Heart left ventricle (tissue), 16 donors: ENCODE data around the gene NSD1. TPM values are rescaled to one million over a fixed set of nuclear protein-coding genes. Genes with fewer than 3 reads are reported as not detected.
A peak's percentile ranks its signal among the peaks of the same experiment; 100 is the strongest.

Experiments used
- ATAC-seq, 4 donors: fragments of 200-7000 bp; cut with Tn5 transposase; one replicate each; pipeline ENCODE4 v1.9.1; 2020 to 2022; ENCODE audit warnings: moderate library complexity in 4 of 4, mild to moderate bottlenecking in 3 of 4, moderate number of reproducible peaks in 1 of 4
- DNase-seq, 5 donors: peaks; one replicate each; pipeline ENCODE4 v3.0.0-alpha.2; 2020
- H3K27ac ChIP-seq, 12 donors: fragments of 200-600 bp; sonication (generic) in 4 of 12; one replicate each; pipeline versions ENCODE4 v1.5.0 to v1.8.0; 2016 to 2022; ENCODE audit warnings: mild to moderate bottlenecking in 2 of 12
- H3K27me3 ChIP-seq, 9 donors: fragments of 200-600 bp; sonication (generic) in 2 of 9; one replicate each; pipeline versions ENCODE4 v1.5.1 to v1.8.0; 2016 to 2022; ENCODE audit warnings: mild to moderate bottlenecking in 3 of 9
- H3K36me3 ChIP-seq, 9 donors: fragments of 200-600 bp; sonication (generic) in 2 of 9; one replicate each; pipeline versions ENCODE4 v1.5.0 to v1.8.0; 2018 to 2022; ENCODE audit warnings: mild to moderate bottlenecking in 2 of 9
- H3K4me1 ChIP-seq, 12 donors: fragments of 200-600 bp; sonication (generic) in 4 of 12; one replicate each; pipeline versions ENCODE4 v1.5.0 to v1.8.0; 2016 to 2022; ENCODE audit warnings: mild to moderate bottlenecking in 3 of 12
- H3K4me3 ChIP-seq, 12 donors: fragments of 200-600 bp; sonication (generic) in 4 of 12; one replicate each; pipeline versions ENCODE4 v1.5.0 to v1.8.0; 2017 to 2022; ENCODE audit warnings: mild to moderate bottlenecking in 9 of 12, moderate library complexity in 4 of 12
- H3K9me3 ChIP-seq, 12 donors: fragments of 200-600 bp; sonication (generic) in 4 of 12; one replicate each; pipeline versions ENCODE4 v1.5.0 to v1.8.0; 2016 to 2022; ENCODE audit warnings: mild to moderate bottlenecking in 1 of 12
- POLR2A ChIP-seq, 2 donors: fragments of 450-650 bp; IDR thresholded peaks; one replicate each; pipeline ENCODE4 v1.6.1; 2017; ENCODE audit warnings: antibody characterized with exemption in 2 of 2, mild to moderate bottlenecking in 2 of 2, moderate library complexity in 2 of 2
- WGBS, 4 donors: extraction: QIAGEN DNeasy Blood & Tissue Kit in 2 of 4; methylation state at CpG; one replicate each; pipeline versions ENCODE4 v1.1.5 to v1.1.7; 2013 to 2018; 5-methylcytosine and 5-hydroxymethylcytosine counted together
- intact Hi-C, 10 donors: fragments of 100-400 bp; cut with DNase I; formaldehyde crosslinking; loops; one replicate each; pipeline versions ENCODE4 v1.11.1 to v1.14.2; 2022
- polyA plus RNA-seq, 2 donors: library from polyadenylated mRNA; stranded (reverse); fragments of 200-250 nt; gene quantifications; one replicate each; pipeline ENCODE4 v1.2.3, GENCODE V29; 2013
- total RNA-seq, 9 donors: library from RNA; depleted of rRNA in 2 of 9; stranded (reverse); fragments of >200 nt in 2 of 9; fragmentation: NEBNext Ultra II Directional in 3 of 9; extraction: Animal tissue kit (Norgen Biotek cat#: 25700) in 3 of 9; gene quantifications; one replicate each; pipeline versions ENCODE4 v1.1.0 to v1.2.4, GENCODE V29; 2016 to 2023
- TF ChIP-seq, protein P1 (sequence below), 12 donors: fragments of 200-600 bp; sonication (generic) in 4 of 12; IDR thresholded peaks; one replicate each; pipeline versions ENCODE4 v1.5.0 to v1.8.0; 2018 to 2022; ENCODE audit warnings: antibody characterized with exemption in 12 of 12, mild to moderate bottlenecking in 5 of 12
- donor health status: ischemic (EF 13 %, LVEDD 7.1; RV severe dilation, severe dysfunction).
- donor health status: healthy with polysubstance abuse.
- donor health status: DM: no; HTN: yes; CAD: no.
- donor health status: DM: no; HTN: no; CAD: no.
- donor health status: ischemic (EF 25% LVEDD 6.9; RV normal size, moderate dysfunction).
- donor health status: ischemic (EF 25% LVEDD 5.7; RV mildly dilated, moderate dysfunction).
- donor health status: healthy.
- donor health status: DM: yes; HTN: yes; CAD: no.
- donor health status: ischemic (EF 35%, LVEDD 5.7; RV mildly dilated, moderate dysfunction).
- donor health status: nonischemic (EF 11% LVEDD 7.7; RV severe dilation, severe dysfunction).
- donor health status: DM: yes; HTN: yes; CAD: no.
- donor health status: PGD.
- donor health status: ischemic (EF 29% LVEDD 5.4; RV normal size, mild dysfunction).
- donor health status: nonischemic (EF 23%, LVEDD 6.1; RV moderate dilation, normal function).

Gene NSD1
- total and polyA plus RNA-seq, 11 donors = 10.9 to 64.6 (median 43.9) TPM

DNA sequence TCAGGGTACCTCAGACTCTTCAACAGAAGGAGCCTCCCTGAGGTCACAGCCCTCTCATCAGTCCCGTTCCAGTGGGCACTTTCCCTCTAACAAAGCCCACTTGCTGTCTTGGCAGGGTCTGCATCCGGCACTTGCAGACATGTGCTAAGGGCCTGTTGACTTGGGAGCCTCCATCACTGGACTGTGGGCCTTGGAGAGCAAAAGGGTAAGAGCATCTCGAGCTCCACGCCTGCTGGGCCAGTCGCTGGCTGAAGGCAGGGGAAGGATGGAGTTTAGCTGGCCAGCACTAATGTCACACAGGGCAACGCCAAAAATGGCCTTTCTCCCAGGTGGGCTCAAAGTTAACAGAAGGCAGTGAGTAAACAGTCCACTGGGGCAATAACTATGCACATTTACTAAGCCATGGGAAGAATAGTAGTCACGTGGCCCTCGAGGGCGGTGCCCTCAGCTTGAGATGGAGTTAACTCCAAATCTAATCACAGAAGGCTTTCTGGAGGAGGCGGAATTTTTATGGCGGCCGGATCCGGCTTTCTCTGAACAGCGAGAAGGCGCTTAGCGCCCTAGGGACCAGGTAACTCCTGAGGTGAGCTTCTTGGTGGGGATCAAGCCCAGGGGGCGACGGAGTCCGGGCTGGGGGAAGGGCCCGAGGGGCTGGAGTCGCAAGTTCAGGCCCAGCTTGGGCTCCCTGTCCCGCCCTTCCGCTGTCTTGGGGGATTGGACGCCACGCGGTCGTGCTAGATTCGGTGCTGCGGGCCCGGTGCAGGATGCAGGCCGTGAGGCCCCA is 2.0 kb upstream of the NSD1 start:
- 78 to 92% (median 84%) methylated on average over 28 to 31 of the region's 31 CpGs for WGBS, 4 donors
- DNase-seq (peak in 1 of 5 donors; percentile 39), ATAC-seq (no peak)
- H3K4me1 ChIP-seq = peaks cover 4 to 47% (median 24%) of the 10 kb centered on the region in 12 donors
- peak overlapping the region in 8 of 12 donors; percentile 10 to 88 (median 72) for H3K4me3 ChIP-seq
- no peak for TF ChIP-seq POLR2A (IDR thresholded peaks at IDR 0.05)
- TF ChIP-seq, protein P1, sequence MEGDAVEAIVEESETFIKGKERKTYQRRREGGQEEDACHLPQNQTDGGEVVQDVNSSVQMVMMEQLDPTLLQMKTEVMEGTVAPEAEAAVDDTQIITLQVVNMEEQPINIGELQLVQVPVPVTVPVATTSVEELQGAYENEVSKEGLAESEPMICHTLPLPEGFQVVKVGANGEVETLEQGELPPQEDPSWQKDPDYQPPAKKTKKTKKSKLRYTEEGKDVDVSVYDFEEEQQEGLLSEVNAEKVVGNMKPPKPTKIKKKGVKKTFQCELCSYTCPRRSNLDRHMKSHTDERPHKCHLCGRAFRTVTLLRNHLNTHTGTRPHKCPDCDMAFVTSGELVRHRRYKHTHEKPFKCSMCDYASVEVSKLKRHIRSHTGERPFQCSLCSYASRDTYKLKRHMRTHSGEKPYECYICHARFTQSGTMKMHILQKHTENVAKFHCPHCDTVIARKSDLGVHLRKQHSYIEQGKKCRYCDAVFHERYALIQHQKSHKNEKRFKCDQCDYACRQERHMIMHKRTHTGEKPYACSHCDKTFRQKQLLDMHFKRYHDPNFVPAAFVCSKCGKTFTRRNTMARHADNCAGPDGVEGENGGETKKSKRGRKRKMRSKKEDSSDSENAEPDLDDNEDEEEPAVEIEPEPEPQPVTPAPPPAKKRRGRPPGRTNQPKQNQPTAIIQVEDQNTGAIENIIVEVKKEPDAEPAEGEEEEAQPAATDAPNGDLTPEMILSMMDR (IDR thresholded peaks at IDR 0.05) = no peak
- H3K36me3 ChIP-seq = peaks cover 0 to 17% (median 15%) of the 10 kb centered on the region in 9 donors
- no peaks in the 10 kb centered on the region for H3K9me3 ChIP-seq
- H3K27ac ChIP-seq = peak overlapping the region in 9 of 12 donors; percentile 83 to 97 (median 95)
- H3K27me3 ChIP-seq = no peaks in the 10 kb centered on the region
- intact Hi-C loops = loop anchor here in 1 of 10 donors (5.0 kb wide), 1 partner anchor 171 kb away; the partner anchor contains the start of genes PRELID1 and RAB24

DNA sequence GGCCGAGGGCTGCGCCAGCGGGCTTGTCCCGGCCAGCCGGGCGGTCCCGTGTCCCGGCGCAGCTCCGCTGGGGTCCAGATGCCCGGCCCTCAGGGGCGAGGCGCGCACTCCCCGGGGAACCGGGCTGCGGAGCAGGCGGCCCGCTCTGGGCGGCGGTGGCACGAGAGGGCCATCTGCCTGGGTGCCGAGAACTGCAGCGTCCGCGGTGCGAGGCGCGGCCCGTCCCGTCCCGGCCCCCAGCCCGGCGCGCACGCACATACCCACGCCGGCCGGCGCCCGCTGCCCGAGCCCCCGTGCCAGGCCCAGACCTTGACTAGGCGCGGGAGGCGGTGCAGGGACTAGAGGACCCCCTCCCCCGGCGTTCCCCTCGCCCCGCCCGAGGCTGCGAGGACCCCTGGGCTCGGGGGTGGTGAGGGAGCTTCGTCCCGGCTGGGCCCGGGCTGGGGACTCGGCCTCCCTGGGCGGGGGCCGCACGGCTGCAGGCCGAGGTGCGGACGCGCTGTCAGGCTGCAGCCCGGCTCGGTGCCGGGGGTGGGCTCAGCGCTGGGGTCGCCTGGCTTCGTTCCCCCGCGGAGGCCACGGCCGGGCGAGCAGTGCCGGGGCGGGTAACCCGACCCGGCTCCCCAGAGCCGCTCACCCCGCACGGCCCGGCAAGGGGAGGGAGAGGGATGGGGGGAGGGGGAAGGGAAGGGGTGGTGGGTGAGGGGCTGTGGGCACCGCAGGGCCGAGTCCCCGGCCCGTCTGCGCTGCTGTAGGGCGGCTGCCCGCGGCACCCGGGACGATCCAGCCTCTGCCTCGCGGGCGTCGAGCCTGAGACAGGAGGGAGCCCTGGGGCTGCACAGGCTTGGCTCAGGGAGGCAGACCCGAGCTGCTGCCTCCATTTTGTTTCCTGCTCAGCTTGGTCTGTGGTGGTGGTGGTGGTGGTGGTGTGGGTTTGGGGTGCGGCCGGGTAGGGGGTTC is 1.2 kb upstream of the NSD1 start:
- no peak for TF ChIP-seq POLR2A (IDR thresholded peaks at IDR 0.05)
- TF ChIP-seq, protein P1 (IDR thresholded peaks at IDR 0.05) = peak in 1 of 12 donors; percentile 9
- Histone ChIP-seq H3K4me1 (peaks cover 4 to 56% (median 33%) of the 10 kb centered on the region in 12 donors), H3K27me3 (no peaks in the 10 kb centered on the region), H3K27ac (peak overlapping the region; percentile 83 to 98 (median 94)), H3K36me3 (peaks cover 0 to 25% (median 24%) of the 10 kb centered on the region in 9 donors), H3K9me3 (no peaks in the 10 kb centered on the region), H3K4me3 (peak overlapping the region; percentile 24 to 88 (median 76))
- WGBS, 4 donors = 27 to 49% (median 36%) methylated on average over 32 to 100 of the region's 100 CpGs
- peak in 3 of 5 donors; percentile 25 to 71 (median 41) for DNase-seq
- ATAC-seq = peak in 3 of 4 donors; percentile 32 to 45 (median 38)
- intact Hi-C loops = loop anchor here in 1 of 10 donors (1.0 to 5.0 kb wide), 2 partner anchors 18 to 170 kb away; partner anchors contain the start of genes PRELID1 and RAB24

DNA sequence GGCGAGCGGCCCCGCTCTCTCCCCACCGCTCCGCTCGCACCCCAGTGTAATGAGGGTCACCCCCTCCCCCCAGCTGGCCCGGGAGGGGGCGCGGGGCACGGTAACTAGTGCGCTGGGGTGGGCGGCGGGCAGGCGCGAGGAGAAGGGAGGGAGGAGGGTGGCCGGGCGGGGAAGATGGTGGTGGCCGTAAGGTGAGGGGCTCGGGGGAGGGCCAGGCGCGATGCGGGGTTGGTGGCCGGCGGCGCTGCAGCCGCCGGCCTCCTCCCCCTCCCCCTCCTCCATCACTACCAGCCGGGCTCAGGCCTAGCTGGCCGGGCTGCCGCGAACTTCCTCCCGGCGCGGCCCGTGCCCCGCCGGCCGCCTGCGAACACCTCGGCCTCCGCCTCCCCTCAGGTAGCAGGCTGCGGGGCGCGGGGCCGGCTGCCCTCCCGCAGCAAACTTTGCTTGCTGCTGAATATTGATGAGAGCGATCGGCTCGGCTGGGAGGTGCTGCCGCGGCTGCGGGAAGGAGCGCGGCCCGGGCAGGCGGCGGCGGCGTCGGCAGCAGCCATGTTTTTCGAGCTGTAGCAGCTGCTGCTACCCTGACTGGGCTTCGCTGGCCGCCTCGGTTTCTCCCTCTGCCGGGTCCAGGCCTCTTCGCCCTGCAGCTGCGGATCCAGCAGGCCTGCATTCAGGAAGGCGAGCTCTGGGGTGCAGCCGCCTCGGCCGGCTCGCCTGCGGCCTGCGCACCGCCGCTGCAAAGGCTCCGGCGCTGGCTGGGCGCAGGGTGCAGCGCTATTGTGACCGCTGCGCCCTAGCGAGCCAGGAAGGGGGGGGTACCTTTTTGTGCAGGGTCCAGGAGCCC is 502 bp downstream of the NSD1 start:
- no peaks in the 10 kb centered on the region for H3K9me3 ChIP-seq
- peaks cover 0 to 41% (median 36%) of the 10 kb centered on the region in 9 donors for H3K36me3 ChIP-seq
- intact Hi-C loops = loop anchor here in 1 of 10 donors (1.0 to 5.0 kb wide), 2 partner anchors 20 to 168 kb away; partner anchors contain the start of genes PRELID1 and RAB24
- TF ChIP-seq, protein P1 (IDR thresholded peaks at IDR 0.05) = peak in 1 of 12 donors; percentile 3
- TF ChIP-seq POLR2A (IDR thresholded peaks at IDR 0.05) = no peak
- H3K4me3 ChIP-seq = peak overlapping the region; percentile 59 to 88 (median 76)
- peak; percentile 46 to 76 (median 59) for DNase-seq
- 0 to 1% (median 1%) methylated on average over 15 to 83 of the region's 83 CpGs for WGBS, 4 donors
- no peaks in the 10 kb centered on the region for H3K27me3 ChIP-seq
- peaks cover 4 to 58% (median 46%) of the 10 kb centered on the region in 12 donors for H3K4me1 ChIP-seq
- peak; percentile 6 to 52 (median 46) for ATAC-seq
- peak overlapping the region; percentile 83 to 98 (median 94) for H3K27ac ChIP-seq
